ENCODE results near the gene SLC4A5.
A peak's percentile ranks its signal among the peaks of the same experiment; 100 is the strongest.
"Not testable (repeated sequence)": the region's sequence is repeated elsewhere in the genome, so short reads cannot be mapped to it uniquely, and the experiment has no call there.

SLC4A5 gene

DNA sequence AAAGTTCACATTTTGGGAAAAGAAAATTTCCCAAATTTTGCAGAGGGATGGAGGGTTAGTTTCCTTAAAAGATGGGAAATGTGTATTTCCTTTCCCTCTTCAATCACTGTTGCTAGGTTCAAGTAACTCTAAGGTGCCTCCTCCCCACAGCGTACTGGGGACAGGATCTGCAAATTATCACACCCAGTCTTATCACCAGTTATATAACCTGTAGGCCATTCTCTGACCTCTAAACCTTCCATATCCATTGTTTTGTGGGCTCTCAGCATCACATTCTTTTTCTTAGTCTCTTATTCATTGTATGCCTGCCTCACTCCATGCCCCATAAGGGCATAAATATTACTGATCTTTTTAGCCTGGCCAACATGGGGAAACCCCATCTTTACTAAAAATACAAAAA is 148.4 kb downstream of the SLC4A5 start:
- no peak for DNase-seq

DNA sequence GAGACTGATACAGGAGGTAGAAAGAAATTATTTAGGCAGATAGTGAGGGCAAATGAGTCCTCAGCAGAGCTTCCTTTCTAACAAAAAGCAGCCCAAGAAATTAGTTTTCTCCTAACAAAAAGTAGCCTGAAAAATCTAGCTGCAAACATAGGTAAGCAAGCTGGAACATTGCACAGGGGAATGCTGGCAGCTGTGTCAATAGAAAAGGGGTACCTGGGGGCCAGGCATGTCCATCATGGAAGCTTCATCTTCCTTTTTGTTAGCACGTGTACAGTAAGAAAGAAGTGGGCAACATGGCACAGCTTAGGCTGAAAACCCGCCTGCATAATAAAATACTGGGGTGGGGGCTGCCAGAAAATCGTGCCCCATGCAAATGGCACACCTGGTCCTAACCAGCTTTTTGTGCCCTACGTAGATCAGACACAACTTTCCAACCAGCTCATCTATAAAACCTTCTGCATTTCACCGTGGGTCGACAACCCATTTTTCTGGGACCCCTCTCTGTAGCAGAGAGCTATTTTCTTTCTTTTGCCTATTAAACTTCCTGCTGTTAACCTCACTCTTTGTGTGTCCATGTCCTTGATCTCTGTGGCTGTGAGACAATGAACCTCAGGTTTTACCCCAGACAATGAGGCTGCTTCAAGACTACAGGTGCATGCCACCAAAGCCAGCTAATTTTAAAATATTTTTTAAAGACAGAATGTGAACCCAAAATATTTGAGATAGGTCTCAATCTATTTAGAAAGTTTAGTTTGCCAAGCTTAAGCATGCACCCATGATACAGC is 151.4 kb downstream of the SLC4A5 start:
- DNase-seq, result no peak

- DNase-seq, result no peak
These were observed 154.5 kb downstream of the SLC4A5 start for GRCh38 chr2:74188696-74189095.

DNA sequence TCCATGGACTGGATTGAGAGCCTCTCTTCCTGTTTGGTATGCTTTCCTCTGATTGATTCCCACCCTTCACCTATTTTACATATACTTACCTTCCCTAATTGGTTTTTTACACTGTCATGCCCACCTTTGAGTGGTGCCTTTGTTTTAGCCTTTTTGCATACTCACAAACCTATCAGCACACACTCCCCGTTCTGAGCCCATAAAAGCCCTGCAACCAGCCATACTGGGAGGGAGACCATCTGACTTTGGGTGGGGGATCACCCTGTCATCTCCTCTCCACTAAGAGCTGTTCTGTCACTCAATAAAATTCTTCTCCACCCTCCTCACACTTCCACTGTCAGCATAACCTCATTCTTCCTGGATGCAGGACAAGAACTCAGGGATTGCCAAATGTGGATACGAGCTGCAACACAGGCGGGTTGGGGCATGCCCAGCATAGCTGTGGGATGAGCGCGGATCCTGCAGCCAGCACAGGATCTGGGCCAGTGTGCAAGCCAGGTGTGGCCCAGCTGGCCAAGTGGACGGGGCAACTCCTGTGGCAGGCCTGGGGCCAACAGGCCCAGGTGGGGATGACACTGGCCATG is 155.1 kb downstream of the SLC4A5 start:
- no peak for DNase-seq

- not testable (repeated sequence) for DNase-seq
These were observed 156.5 kb downstream of the SLC4A5 start for GRCh38 chr2:74186706-74187105.

DNA sequence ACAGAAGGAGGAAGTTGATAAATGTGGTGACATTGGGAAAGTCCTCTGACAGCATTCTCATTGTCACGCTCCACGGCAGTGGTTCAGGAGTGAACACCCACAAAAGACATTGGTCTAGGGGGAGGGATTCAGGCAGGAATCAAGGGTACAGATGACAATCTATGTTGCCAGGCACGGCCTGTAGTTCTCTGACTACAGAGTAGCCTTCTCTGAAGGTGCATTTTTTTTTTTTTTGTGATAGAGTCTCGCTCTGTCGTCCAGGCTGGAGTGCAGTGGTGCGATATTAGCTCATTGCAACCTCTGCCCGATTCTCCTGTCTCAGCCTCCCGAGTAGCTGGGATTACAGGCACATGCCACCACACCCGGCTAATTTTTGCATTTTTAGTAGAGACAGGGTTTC is 157.2 kb downstream of the SLC4A5 start:
- DNase-seq, result no peak

GRCh38 chr2:74183878-74184277 is 159.3 kb downstream of the SLC4A5 start:
- no peak for DNase-seq

GRCh38 chr2:74181739-74182138 is 161.5 kb downstream of the SLC4A5 start:
- peak; percentile 71 for DNase-seq

DNA sequence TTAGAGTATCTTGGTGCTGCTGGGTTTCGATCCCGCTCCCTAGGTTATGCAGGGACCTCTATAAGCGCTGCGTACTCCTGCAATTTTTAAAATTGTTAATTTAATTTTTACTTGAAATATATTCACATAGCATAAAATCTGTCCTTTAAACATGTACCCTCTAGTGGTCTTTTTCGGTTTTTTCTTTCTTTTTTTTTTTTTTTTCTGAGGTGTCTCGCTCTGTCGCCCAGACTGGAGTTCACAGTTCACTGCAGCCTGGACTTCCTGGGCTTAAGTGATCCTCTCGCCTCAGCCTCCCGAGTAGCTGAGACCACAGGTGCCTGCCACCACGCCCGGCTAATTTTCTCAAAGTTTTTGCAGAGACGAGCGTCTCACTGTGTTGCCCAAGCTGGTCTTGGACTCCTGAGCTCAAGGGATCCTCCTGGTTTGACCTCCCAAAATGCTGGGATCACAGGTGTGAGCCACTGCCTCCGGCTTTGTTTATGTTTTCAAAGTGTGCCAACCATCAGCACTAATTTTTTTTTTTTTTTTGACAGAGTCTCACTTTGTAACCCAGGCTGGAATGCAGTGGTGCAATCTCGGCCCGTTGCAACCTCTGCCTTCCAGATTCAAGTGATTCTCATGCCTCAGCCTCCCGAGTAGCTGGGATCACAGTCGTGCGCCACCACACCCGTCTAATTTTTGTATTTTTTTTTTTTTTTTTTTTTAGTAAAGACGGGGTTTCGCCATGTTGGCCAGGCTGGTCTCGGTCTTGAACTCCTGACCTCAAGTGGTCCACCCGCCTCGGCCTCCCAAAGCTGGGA is 164.0 kb downstream of the SLC4A5 start:
- no peak for DNase-seq

- peak; percentile 100 for DNase-seq
These were observed 164.8 kb downstream of the SLC4A5 start, which contains the start of gene MOB1A for GRCh38 chr2:74178211-74179062. Gene MOB1A, minus strand, starts transcription at chr2:74178879. Its CDS starts 205 bp downstream, at chr2:74178674.

- no peak for DNase-seq
These were observed 165.5 kb downstream of the SLC4A5 start for GRCh38 chr2:74177696-74178095.

DNA sequence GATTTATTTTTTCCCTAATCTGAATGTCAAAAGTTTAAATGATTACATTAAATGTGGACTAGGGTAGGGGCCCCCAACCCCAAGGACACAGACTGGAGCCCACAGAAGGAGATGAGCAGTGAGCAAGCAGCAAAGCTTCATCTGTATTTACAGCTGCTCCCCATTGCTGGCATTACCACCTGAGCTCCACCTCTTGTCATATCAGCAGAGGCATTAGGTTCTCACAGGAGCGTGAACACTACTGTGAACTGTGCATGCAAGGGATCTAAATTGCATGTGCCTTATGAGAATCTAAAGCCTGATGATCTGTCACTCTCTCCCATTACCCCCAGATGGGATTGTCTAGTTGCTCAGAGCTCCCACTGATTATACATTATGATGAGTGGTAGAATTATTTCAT is 168.3 kb downstream of the SLC4A5 start:
- no peak for DNase-seq

GRCh38 chr2:74168739-74169138 is 174.5 kb downstream of the SLC4A5 start:
- no peak for DNase-seq
